HepG2 (cell line): ENCODE data around the gene ATP8A2.

ENCODE experiments used
- FOXM1 ChIP-seq: sonication (generic); formaldehyde crosslinking; IDR thresholded peaks from 2 replicates; pipeline ENCODE4 v1.5.0; 2020; ENCODE audit warnings: missing genetic modification reagents
- KLF6 ChIP-seq: IDR thresholded peaks from 2 replicates; pipeline ENCODE4 v1.8.0; 2016; ENCODE audit warnings: missing biosample characterization, missing genetic modification reagents
- NR3C1 ChIP-seq: sonication (generic); formaldehyde crosslinking; IDR thresholded peaks from 2 replicates; pipeline ENCODE4 v1.4.0; 2020; ENCODE audit warnings: missing genetic modification reagents
- RNF2 ChIP-seq: fragments of 450-650 bp; conservative IDR thresholded peaks from 2 replicates; pipeline ENCODE4 v1.6.1; 2016; ENCODE audit warnings: low read depth
- ZNF646 ChIP-seq: sonication (generic); formaldehyde crosslinking; IDR thresholded peaks from 2 replicates; pipeline ENCODE4 v1.9.0; 2021; ENCODE audit warnings: mild to moderate bottlenecking, missing genetic modification reagents
- ZNF770 ChIP-seq: sonication (generic); formaldehyde crosslinking; IDR thresholded peaks from 2 replicates; pipeline ENCODE4 v1.5.0; 2020; ENCODE audit warnings: mild to moderate bottlenecking, missing genetic modification reagents
- TF ChIP-seq, protein P1 (sequence below): sonication (generic); formaldehyde crosslinking; IDR thresholded peaks from 2 replicates; pipeline ENCODE4 v1.5.0; 2020; ENCODE audit warnings: missing genetic modification reagents

DNA sequence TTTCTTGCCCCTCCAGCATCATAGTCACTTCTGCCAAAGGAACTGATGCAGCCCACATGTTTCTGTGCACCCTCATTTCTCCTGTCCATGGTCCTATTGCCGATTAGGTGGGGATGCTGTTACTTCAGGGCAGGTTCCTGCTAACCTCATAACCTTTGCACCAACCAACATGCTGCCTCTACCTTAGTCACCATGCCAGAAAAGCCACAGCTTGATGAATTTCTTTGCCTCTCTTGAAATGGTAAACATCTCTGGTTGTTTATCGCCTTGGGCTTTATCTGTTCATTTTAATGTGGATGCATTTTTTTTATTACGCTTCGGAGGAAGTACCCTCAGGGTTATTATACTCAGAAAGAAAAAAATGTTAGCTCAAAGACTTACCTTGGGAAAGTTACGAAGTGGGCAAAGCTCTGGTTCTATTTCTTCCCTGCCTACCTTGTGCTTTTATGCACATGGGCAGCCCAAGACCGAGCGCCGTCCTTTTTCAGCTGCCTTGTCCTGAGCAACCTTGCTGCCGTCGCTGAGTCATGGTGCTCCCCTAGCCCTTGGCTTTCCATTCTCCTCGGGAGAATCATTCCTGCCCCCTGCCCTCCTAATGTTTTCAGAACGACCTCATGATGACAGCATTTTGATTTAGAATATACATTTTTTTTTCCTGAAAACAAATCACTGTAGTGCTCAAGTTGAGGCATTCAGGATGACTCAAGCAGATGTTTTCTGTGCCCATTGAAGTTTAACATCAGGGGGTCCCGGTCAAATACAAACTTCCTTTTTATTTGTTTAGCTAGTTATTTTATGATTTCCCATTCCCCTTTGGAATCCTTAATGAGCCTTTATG lies 400.1 kb downstream of the ATP8A2 start:
- TF ChIP-seq RNF2 (no peak), NR3C1 (CRISPR knock-in tag) (no peak), FOXM1 (CRISPR knock-in tag) (no peak), ZNF646 (no peak), KLF6 (no peak), ZNF770 (no peak)
- TF ChIP-seq, protein P1, sequence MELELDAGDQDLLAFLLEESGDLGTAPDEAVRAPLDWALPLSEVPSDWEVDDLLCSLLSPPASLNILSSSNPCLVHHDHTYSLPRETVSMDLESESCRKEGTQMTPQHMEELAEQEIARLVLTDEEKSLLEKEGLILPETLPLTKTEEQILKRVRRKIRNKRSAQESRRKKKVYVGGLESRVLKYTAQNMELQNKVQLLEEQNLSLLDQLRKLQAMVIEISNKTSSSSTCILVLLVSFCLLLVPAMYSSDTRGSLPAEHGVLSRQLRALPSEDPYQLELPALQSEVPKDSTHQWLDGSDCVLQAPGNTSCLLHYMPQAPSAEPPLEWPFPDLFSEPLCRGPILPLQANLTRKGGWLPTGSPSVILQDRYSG (CRISPR knock-in tag) = no peak
